Subcutaneous adipose tissue (tissue), 4 donors: Measurements from ENCODE around the gene HCFC2. TPM values are rescaled to one million over a fixed set of nuclear protein-coding genes. Genes with fewer than 3 reads are reported as not detected.

Experiments used
- total RNA-seq, 4 donors: library from RNA; depleted of rRNA; stranded (reverse); fragments of >200 nt; gene quantifications; one replicate each; pipeline ENCODE4 v1.1.0, GENCODE V29; 2016
- TF ChIP-seq, protein P1 (sequence below): fragments of 450-650 bp; IDR thresholded peaks from one replicate; pipeline ENCODE4 v1.5.1; 2016; ENCODE audit warnings: low read depth, mild to moderate bottlenecking, control low read depth, antibody characterized with exemption, moderate library complexity

HCFC2 gene
- total RNA-seq, 4 donors from 2014 or later: 23.3 to 34.7 (median 29.4) TPM

DNA sequence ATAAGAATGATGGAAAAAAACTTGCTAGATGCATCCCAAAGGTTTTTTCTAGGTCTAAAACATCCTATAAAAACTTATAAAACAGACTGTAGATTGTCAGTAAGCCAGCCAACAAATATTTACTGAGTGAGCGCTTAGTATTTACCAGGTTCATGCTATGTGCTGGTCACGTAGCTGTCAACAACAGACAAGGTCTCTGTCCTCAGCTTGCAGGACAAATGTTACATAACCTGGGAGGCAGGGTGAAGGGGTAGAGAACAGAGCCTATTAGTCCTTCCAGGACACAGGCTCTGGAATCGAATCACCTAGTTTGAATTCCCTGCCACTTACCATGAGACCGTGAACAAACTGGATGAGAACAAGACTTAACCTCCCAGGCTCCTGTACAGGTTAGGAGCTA is 67.3 kb downstream of the HCFC2 start:
- TF ChIP-seq, protein P1, sequence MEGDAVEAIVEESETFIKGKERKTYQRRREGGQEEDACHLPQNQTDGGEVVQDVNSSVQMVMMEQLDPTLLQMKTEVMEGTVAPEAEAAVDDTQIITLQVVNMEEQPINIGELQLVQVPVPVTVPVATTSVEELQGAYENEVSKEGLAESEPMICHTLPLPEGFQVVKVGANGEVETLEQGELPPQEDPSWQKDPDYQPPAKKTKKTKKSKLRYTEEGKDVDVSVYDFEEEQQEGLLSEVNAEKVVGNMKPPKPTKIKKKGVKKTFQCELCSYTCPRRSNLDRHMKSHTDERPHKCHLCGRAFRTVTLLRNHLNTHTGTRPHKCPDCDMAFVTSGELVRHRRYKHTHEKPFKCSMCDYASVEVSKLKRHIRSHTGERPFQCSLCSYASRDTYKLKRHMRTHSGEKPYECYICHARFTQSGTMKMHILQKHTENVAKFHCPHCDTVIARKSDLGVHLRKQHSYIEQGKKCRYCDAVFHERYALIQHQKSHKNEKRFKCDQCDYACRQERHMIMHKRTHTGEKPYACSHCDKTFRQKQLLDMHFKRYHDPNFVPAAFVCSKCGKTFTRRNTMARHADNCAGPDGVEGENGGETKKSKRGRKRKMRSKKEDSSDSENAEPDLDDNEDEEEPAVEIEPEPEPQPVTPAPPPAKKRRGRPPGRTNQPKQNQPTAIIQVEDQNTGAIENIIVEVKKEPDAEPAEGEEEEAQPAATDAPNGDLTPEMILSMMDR: no peak

DNA sequence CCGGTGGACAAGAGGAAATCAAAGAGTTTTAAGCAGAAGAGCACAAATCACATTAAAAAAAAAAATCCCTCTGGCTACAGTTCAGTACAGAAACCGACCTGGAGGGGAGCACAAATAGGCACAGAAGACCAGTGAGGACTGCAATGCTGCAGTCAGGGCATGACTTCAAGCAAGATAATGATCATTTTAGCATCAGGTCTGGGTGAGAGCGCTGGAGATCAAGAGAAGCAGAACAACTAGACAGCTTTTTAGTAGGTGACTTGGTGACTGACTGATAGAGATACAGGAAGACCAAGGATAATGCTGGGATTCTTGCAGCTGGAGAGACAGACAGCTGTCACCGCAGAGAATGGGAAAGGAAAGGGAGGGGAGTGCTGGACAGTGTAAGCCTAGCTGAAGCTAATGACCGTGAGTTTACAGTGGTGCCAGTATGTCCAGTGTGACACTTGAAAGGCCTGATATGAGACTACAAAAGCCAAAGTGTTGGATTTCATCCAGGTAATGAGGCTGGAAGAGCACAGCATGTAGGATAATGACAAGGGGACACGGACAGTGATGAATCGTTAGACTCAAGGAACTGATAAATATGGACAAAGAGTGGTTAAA is 68.1 kb downstream of the HCFC2 start:
- TF ChIP-seq, protein P1: no peak

DNA sequence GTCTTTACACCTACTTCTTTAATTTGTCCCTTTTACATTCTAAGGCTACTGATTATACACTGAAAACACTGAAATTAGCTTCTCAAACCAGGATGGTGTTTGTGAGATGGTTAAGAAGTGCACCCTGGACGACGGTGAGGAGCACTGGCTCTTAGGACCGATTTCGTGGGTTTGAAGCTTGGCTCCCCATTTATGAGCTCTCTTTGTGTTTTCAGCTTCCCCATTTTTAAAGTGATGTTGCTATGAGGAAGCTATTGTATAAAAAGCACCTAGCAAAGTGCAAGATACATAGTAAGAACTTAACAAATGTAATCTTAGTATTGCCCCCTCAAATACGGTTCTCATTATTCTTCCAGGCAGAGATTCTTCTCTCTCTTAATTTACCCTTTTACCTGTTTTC is 69.0 kb downstream of the HCFC2 start:
- TF ChIP-seq, protein P1: no peak

DNA sequence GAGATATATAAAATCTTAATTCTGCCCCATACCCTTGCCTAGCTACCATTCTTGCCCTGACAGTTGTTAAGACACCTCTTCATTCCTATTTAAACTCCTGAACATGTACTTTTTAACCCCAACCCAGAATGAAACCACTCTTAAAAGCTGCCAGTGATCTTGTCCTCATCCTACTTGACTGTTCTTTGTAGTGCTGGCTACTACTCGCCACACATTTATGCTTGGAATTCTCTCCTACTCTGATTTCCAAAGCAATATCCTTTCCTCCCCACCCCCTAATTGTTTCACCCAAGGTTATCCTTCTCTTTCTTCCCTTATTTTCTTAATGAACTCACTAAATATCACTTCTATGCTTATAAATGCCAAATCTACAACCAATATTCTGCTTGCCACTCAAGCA is 69.5 kb downstream of the HCFC2 start:
- TF ChIP-seq, protein P1: no peak

DNA sequence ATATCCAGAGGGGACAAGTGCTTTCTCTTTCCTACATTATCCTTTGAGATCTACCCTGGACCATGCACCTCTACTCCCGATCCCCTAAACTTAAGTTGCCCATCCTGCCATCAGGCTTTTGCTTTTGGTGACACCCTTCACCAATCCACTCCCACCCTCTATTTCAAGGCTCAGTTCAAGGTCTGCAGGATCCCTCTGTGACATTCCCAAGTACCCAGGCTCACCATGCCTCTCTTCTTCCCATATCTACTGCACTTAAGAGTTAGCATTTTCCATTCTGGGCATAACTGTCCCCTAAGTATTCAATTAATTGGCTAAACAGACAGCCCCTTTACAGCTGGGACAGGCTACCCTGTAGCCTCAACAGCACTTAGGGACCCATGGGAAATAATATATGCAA is 70.6 kb downstream of the HCFC2 start:
- TF ChIP-seq, protein P1: no peak

DNA sequence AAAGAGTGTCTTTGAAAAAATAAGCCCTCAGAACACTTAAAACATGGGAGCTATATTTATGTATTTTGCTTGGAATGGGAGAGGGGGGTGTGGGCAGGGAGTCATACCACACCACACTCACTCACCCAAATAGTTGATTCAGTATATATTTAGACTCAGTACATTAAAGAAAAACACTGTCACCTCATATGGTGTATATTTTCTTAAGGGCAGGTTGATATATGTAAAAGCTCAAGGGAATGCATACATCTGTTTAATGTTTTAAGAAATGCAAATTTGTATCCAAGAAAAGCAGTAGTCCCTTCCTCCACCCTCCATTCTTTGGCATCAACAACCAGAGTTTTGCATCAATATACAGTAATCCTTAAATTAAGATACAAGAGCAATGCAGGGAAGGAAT is 72.2 kb downstream of the HCFC2 start:
- TF ChIP-seq, protein P1: no peak

DNA sequence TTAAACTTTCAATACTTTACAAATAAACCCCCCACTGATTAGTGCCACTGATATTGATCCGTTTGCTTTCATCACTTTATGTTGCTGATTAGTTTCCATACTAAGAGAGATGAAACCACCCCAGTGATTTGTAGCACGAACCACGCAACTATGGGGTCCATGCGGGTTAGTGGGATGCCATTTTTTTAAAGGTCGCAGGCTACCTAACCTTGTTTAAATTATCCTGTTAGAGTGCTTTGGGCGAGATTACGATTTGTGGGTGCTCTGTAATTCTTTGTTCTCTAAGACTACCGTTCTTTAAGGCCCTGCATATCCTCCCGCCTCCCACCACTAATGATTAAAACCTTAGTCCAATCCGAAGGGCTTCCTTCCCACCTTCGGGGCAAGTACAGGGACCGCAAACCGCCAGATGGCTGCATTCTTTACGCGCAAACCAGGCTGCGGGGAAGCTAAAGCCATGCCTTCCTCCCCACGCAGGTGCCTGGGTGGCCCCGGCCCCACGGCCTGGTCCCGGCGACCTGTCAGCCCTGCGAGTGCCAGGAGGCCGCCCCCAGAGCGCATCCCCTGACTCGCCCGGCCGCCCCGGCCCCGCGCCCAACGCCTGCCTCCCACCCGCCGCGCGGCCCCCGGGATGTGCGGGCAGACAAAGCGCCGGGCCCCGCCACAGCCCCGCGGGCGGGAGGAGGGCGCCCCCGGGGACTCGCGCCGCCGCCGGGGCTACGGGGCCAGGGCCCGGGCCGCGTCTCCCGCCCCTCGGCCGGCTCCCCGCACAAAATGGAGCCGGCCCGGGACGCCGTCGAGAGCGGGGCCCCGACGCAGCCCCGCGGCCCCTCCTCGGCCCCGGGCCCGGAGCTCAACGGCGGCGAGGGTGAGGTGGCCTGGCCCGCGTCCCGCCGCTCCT is 72.9 kb downstream of the HCFC2 start:
- TF ChIP-seq, protein P1: no peak
